ENCODE data around the gene SMIM15. TPM values are rescaled to one million over a fixed set of nuclear protein-coding genes. Genes with fewer than 3 reads are reported as not detected.
"Not testable (repeated sequence)": the region's sequence is repeated elsewhere in the genome, so short reads cannot be mapped to it uniquely, and the experiment has no call there.

The SMIM15 gene
- 37.7 TPM for polyA plus RNA-seq (2013)

GRCh38 chr5:61162010-61162831 is at the start of gene SMIM15:
Gene SMIM15 (minus strand): TSS chr5:61162468. CDS start chr5:61160171, 2,297 bp downstream.
- 1% methylated on average over 40 of the region's 73 CpGs for WGBS (ENCODE audit: insufficient coverage)
- Histone ChIP-seq H3K27me3 (replicated peaks in 2 of 5; ENCODE audit: control insufficient read depth in 4 of 5, insufficient read depth in 5 of 5, low read length in 4 of 5) (no peaks in the 10 kb centered on the region), H3K4me1 (ENCODE audit: control extremely low read depth in 1 of 4, control insufficient read depth in 4 of 4, insufficient read depth in 4 of 4, low read length in 3 of 4) (peaks cover 7 to 24% (median 15%) of the 10 kb centered on the region in 4 experiments), H3K9me3 (ENCODE audit: control extremely low read depth in 1 of 5, control insufficient read depth in 4 of 5, insufficient read depth in 2 of 5, low read depth in 1 of 5, low read length in 4 of 5) (peaks cover 0 to 2% (median 0%) of the 10 kb centered on the region in 5 experiments), H3K36me3 (ENCODE audit: control insufficient read depth in 4 of 4, insufficient read depth in 4 of 4, low read length in 3 of 4) (peaks cover 3 to 25% (median 8%) of the 10 kb centered on the region in 4 experiments), H3K27ac (ENCODE audit: insufficient read depth in 1 of 2, low read depth in 1 of 2, low read length in 2 of 2, poor library complexity in 1 of 2, severe bottlenecking in 2 of 2) (peak within 1 kb of the TSS; percentile 58 to 86), H3K4me3 (ENCODE audit: control insufficient read depth in 1 of 7, extremely low read depth in 1 of 7, insufficient read depth in 4 of 7, low read depth in 2 of 7, low read length in 6 of 7) (peak within 1 kb of the TSS; percentile 69 to 97 (median 90))
- POLR2A ChIA-PET = interaction anchor here (1.0 to 1.8 kb wide), 2 partner anchors 169 to 464 kb away, joined by 3 to 8 read pairs; partner anchors contain the start of gene ZSWIM6
- CTCF ChIA-PET = interaction anchor here (1.3 to 2.9 kb wide), 3 partner anchors 13 to 174 kb away, joined by 3 to 11 read pairs (median 4); partner anchors contain the start of gene ZSWIM6
- peak; percentile 81 to 90 (median 86) for DNase-seq

GRCh38 chr5:61207884-61208283 is 45.6 kb upstream of the SMIM15 start:
- Histone ChIP-seq H3K27me3 (replicated peaks in 2 of 5; ENCODE audit: control insufficient read depth in 4 of 5, insufficient read depth in 5 of 5, low read length in 4 of 5) (no peaks in the 10 kb centered on the region), H3K4me1 (ENCODE audit: control extremely low read depth in 1 of 4, control insufficient read depth in 4 of 4, insufficient read depth in 4 of 4, low read length in 3 of 4) (peaks cover 0 to 8% (median 0%) of the 10 kb centered on the region in 4 experiments), H3K4me3 (ENCODE audit: control insufficient read depth in 1 of 7, extremely low read depth in 1 of 7, insufficient read depth in 4 of 7, low read depth in 2 of 7, low read length in 6 of 7) (no peak overlapping the region), H3K36me3 (ENCODE audit: control insufficient read depth in 4 of 4, insufficient read depth in 4 of 4, low read length in 3 of 4) (no peaks in the 10 kb centered on the region), H3K27ac (ENCODE audit: insufficient read depth in 1 of 2, low read depth in 1 of 2, low read length in 2 of 2, poor library complexity in 1 of 2, severe bottlenecking in 2 of 2) (no peak overlapping the region), H3K9me3 (ENCODE audit: control extremely low read depth in 1 of 5, control insufficient read depth in 4 of 5, insufficient read depth in 2 of 5, low read depth in 1 of 5, low read length in 4 of 5) (peaks cover 6 to 10% (median 7%) of the 10 kb centered on the region in 5 experiments)
- POLR2A ChIA-PET = no interaction called here
- CTCF ChIA-PET = no interaction called here
- DNase-seq = no peak

DNA sequence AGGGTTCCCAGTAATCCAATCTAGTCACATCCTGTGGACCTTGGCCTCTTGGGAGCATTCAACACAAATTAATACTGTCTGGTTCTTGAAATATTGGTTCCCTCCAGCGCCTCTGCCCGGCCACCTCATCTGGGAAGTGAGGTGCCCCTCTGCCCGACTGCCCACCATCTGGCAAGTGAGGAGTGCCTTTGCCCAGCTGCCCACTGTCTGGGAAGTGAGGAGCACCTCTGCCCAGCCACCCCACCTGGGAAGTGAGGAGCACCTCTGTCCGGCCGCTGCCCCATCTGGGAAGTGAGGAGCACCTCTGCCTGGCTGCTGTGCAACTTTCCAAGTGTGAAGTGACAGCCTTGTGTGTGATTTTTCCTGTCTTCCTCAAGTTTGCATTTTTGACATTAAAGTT is 42.7 kb upstream of the SMIM15 start:
- Histone ChIP-seq H3K4me1 (ENCODE audit: control extremely low read depth in 1 of 4, control insufficient read depth in 4 of 4, insufficient read depth in 4 of 4, low read length in 3 of 4) (no peaks in the 10 kb centered on the region), H3K36me3 (ENCODE audit: control insufficient read depth in 4 of 4, insufficient read depth in 4 of 4, low read length in 3 of 4) (no peaks in the 10 kb centered on the region), H3K27me3 (replicated peaks in 2 of 5; ENCODE audit: control insufficient read depth in 4 of 5, insufficient read depth in 5 of 5, low read length in 4 of 5) (no peaks in the 10 kb centered on the region), H3K27ac (ENCODE audit: insufficient read depth in 1 of 2, low read depth in 1 of 2, low read length in 2 of 2, poor library complexity in 1 of 2, severe bottlenecking in 2 of 2) (no peak overlapping the region), H3K9me3 (ENCODE audit: control extremely low read depth in 1 of 5, control insufficient read depth in 4 of 5, insufficient read depth in 2 of 5, low read depth in 1 of 5, low read length in 4 of 5) (peaks cover 6 to 10% (median 7%) of the 10 kb centered on the region in 5 experiments), H3K4me3 (ENCODE audit: control insufficient read depth in 1 of 7, extremely low read depth in 1 of 7, insufficient read depth in 4 of 7, low read depth in 2 of 7, low read length in 6 of 7) (no peak overlapping the region)
- WGBS (ENCODE audit: insufficient coverage) = 95% methylated on average over 3 of the region's 5 CpGs
- ChIA-PET CTCF (no interaction called here), POLR2A (no interaction called here)
- no peak for DNase-seq

DNA sequence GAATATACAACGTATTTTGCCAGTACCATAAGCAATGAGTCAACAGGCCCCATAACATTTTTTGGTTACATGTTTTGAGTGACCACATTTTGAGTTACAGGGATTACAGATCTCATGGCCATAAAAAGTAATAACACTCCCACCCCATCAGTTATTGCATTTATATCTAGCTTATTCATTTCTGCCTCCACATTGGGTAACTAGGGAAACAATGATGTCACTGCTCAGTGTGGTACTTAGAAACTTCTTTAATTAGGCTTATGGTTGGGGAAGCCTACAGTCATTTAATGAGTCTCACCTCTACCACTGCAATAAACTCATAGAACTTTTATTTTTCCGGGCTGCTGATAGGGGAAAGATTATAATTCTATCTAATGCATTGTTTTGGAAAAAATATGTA is 39.9 kb upstream of the SMIM15 start:
- ChIA-PET POLR2A (no interaction called here), CTCF (no interaction called here)
- Histone ChIP-seq H3K36me3 (ENCODE audit: control insufficient read depth in 4 of 4, insufficient read depth in 4 of 4, low read length in 3 of 4) (no peaks in the 10 kb centered on the region), H3K27ac (ENCODE audit: insufficient read depth in 1 of 2, low read depth in 1 of 2, low read length in 2 of 2, poor library complexity in 1 of 2, severe bottlenecking in 2 of 2) (no peak overlapping the region), H3K4me3 (ENCODE audit: control insufficient read depth in 1 of 7, extremely low read depth in 1 of 7, insufficient read depth in 4 of 7, low read depth in 2 of 7, low read length in 6 of 7) (no peak overlapping the region), H3K27me3 (replicated peaks in 2 of 5; ENCODE audit: control insufficient read depth in 4 of 5, insufficient read depth in 5 of 5, low read length in 4 of 5) (no peaks in the 10 kb centered on the region), H3K4me1 (ENCODE audit: control extremely low read depth in 1 of 4, control insufficient read depth in 4 of 4, insufficient read depth in 4 of 4, low read length in 3 of 4) (no peaks in the 10 kb centered on the region), H3K9me3 (ENCODE audit: control extremely low read depth in 1 of 5, control insufficient read depth in 4 of 5, insufficient read depth in 2 of 5, low read depth in 1 of 5, low read length in 4 of 5) (peaks cover 0 to 11% (median 7%) of the 10 kb centered on the region in 5 experiments)
- WGBS (ENCODE audit: insufficient coverage) = no CpG with 5 or more reads among the region's 2 CpGs
- DNase-seq = no peak

- no peaks in the 10 kb centered on the region for H3K4me1 ChIP-seq (ENCODE audit: control extremely low read depth in 1 of 4, control insufficient read depth in 4 of 4, insufficient read depth in 4 of 4, low read length in 3 of 4)
- H3K4me3 ChIP-seq (ENCODE audit: control insufficient read depth in 1 of 7, extremely low read depth in 1 of 7, insufficient read depth in 4 of 7, low read depth in 2 of 7, low read length in 6 of 7) = no peak overlapping the region
- no peak for DNase-seq
- 94% methylated on average over 6 of the region's 8 CpGs for WGBS (ENCODE audit: insufficient coverage)
- H3K27me3 ChIP-seq (replicated peaks in 2 of 5; ENCODE audit: control insufficient read depth in 4 of 5, insufficient read depth in 5 of 5, low read length in 4 of 5) = no peaks in the 10 kb centered on the region
- ChIA-PET POLR2A (interaction anchor here (0.5 kb wide), 1 partner anchor 1968 kb away, joined by 4 read pairs; no protein-coding TSS in a partner anchor), CTCF (interaction anchor here (1.2 to 1.4 kb wide), 3 partner anchors 67 to 129 kb away, joined by 3 read pairs; no protein-coding TSS in a partner anchor)
- H3K36me3 ChIP-seq (ENCODE audit: control insufficient read depth in 4 of 4, insufficient read depth in 4 of 4, low read length in 3 of 4) = no peaks in the 10 kb centered on the region
- H3K27ac ChIP-seq (ENCODE audit: insufficient read depth in 1 of 2, low read depth in 1 of 2, low read length in 2 of 2, poor library complexity in 1 of 2, severe bottlenecking in 2 of 2) = no peak overlapping the region
- peaks cover 0 to 10% (median 7%) of the 10 kb centered on the region in 5 experiments for H3K9me3 ChIP-seq (ENCODE audit: control extremely low read depth in 1 of 5, control insufficient read depth in 4 of 5, insufficient read depth in 2 of 5, low read depth in 1 of 5, low read length in 4 of 5)
Observed at GRCh38 chr5:61200582-61201155, 38.4 kb upstream of the SMIM15 start.

- Histone ChIP-seq H3K27me3 (replicated peaks in 2 of 5; ENCODE audit: control insufficient read depth in 4 of 5, insufficient read depth in 5 of 5, low read length in 4 of 5) (no peaks in the 10 kb centered on the region), H3K4me3 (ENCODE audit: control insufficient read depth in 1 of 7, extremely low read depth in 1 of 7, insufficient read depth in 4 of 7, low read depth in 2 of 7, low read length in 6 of 7) (no peak overlapping the region), H3K27ac (ENCODE audit: insufficient read depth in 1 of 2, low read depth in 1 of 2, low read length in 2 of 2, poor library complexity in 1 of 2, severe bottlenecking in 2 of 2) (no peak overlapping the region), H3K9me3 (ENCODE audit: control extremely low read depth in 1 of 5, control insufficient read depth in 4 of 5, insufficient read depth in 2 of 5, low read depth in 1 of 5, low read length in 4 of 5) (peaks cover 0 to 10% (median 3%) of the 10 kb centered on the region in 5 experiments), H3K36me3 (ENCODE audit: control insufficient read depth in 4 of 4, insufficient read depth in 4 of 4, low read length in 3 of 4) (no peaks in the 10 kb centered on the region), H3K4me1 (ENCODE audit: control extremely low read depth in 1 of 4, control insufficient read depth in 4 of 4, insufficient read depth in 4 of 4, low read length in 3 of 4) (no peaks in the 10 kb centered on the region)
- ChIA-PET POLR2A (no interaction called here), CTCF (interaction anchor here (1.0 kb wide), 1 partner anchor 40 kb away, joined by 3 read pairs; no protein-coding TSS in a partner anchor)
- DNase-seq = peak in 1 of 3 donors; percentile 19
- 100% methylated on average over 1 of the region's 2 CpGs for WGBS (ENCODE audit: insufficient coverage)
Observed at GRCh38 chr5:61198606-61199005, 36.3 kb upstream of the SMIM15 start.

- H3K36me3 ChIP-seq (ENCODE audit: control insufficient read depth in 4 of 4, insufficient read depth in 4 of 4, low read length in 3 of 4); H3K4me3 ChIP-seq (ENCODE audit: control insufficient read depth in 1 of 7, extremely low read depth in 1 of 7, insufficient read depth in 4 of 7, low read depth in 2 of 7, low read length in 6 of 7); H3K27ac ChIP-seq (ENCODE audit: insufficient read depth in 1 of 2, low read depth in 1 of 2, low read length in 2 of 2, poor library complexity in 1 of 2, severe bottlenecking in 2 of 2); H3K27me3 ChIP-seq (replicated peaks in 2 of 5; ENCODE audit: control insufficient read depth in 4 of 5, insufficient read depth in 5 of 5, low read length in 4 of 5); POLR2A ChIA-PET; H3K4me1 ChIP-seq (ENCODE audit: control extremely low read depth in 1 of 4, control insufficient read depth in 4 of 4, insufficient read depth in 4 of 4, low read length in 3 of 4); DNase-seq; CTCF ChIA-PET; H3K9me3 ChIP-seq (ENCODE audit: control extremely low read depth in 1 of 5, control insufficient read depth in 4 of 5, insufficient read depth in 2 of 5, low read depth in 1 of 5, low read length in 4 of 5): not testable (repeated sequence)
- 96% methylated on average over 2 of the region's 2 CpGs for WGBS (ENCODE audit: insufficient coverage)
Observed at GRCh38 chr5:61187826-61188225, 25.6 kb upstream of the SMIM15 start.

Measured in common myeloid progenitor, CD34-positive (primary cell).